Stimulated activated naive CD4-positive, alpha-beta T cell (primary cell): Measurements from ENCODE around the gene FCGR1A.
"Not testable (repeated sequence)": the region's sequence is repeated elsewhere in the genome, so short reads cannot be mapped to it uniquely, and the experiment has no call there.

Experiments used
- DNase-seq, 6 experiments: peaks; one replicate each; lab custom pipeline; 2025; lab: John Stamatoyannopoulos, UW

The FCGR1A gene

DNA sequence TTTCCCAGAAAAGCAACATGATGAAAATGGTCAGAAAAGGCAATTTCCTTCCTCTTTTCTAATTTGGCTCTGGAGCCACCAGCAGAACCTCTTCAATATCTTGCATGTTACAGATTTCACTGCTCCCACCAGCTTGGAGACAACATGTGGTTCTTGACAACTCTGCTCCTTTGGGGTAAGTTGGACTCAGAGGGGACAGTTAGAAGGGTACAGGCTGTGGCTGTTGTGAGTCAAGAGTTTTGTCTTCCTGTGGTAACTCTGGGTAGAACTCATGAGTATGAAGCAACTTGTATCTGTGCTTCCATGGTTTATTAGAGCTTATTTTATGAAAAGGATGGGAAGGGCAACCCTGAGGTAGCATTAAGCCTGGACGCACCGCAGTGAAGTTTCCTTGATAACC is at the start of gene FCGR1A:
FCGR1A (plus strand) TSS at position 95 of the 400 bp plus-strand sequence; CDS start at position 145, 50 bp downstream.
- DNase-seq = not testable (repeated sequence)

DNA sequence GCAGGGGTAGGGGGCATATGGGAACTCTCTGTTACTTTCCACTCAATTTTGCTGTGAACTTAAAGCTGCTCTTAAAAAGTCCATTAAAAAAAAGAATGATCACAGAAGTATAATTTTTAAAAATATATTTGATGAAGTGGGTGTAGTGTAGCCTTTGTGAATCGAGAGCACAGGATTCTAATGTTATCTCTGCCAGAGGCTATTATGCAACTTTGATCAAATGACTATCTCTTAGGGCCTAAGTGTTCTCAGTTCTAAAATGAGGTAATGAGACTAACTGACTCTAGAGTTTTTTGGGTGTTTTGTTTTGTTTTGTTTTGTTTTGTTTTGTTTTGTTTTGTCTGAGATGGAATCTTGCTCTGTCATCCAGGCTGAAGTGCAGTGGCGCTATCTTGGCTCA is 49.7 kb upstream of the FCGR1A start:
- not testable (repeated sequence) for DNase-seq

DNA sequence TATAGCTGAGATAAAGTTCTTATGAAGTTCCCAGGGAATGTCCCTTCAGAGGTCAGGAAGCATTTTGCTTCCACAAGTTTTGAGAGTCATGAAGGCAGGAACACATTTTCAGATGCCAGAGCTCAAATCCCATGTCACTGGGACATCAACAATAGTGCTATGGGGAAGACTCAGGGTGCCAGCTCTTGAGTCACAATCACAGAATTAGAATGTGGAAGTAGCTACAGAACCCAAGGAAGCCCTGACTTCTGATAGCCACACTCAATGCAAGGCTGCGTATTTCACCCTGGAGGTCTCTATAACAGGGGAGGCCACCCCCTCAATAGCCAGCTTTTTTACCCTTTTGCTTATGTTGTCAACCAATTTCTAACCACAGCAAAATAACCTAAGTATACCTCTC is 47.8 kb upstream of the FCGR1A start:
- DNase-seq = not testable (repeated sequence)

DNA sequence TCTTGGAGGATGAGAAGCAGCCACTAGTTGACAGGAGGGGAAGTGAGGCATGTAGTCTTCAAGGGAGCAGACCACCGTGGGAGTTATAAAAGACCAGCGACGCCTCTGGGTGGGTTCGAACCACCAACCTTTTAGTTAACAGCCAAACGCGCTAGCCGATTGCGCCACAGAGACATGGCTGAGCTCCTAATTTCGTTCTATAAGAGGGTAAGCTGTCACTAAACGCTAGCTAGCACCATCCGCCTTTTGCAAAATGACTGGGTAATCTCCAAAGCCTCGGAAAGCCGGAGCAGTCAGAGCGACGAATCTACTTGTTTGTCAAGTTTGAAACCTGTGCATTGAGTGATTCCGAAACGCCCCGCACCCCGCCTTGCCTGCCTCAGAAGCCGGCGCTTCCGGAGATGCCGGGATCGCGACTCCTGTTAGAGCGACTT is 42.3 kb upstream of the FCGR1A start:
- DNase-seq = peak in 4 of 6 experiments; percentile 3 to 23 (median 17)

DNA sequence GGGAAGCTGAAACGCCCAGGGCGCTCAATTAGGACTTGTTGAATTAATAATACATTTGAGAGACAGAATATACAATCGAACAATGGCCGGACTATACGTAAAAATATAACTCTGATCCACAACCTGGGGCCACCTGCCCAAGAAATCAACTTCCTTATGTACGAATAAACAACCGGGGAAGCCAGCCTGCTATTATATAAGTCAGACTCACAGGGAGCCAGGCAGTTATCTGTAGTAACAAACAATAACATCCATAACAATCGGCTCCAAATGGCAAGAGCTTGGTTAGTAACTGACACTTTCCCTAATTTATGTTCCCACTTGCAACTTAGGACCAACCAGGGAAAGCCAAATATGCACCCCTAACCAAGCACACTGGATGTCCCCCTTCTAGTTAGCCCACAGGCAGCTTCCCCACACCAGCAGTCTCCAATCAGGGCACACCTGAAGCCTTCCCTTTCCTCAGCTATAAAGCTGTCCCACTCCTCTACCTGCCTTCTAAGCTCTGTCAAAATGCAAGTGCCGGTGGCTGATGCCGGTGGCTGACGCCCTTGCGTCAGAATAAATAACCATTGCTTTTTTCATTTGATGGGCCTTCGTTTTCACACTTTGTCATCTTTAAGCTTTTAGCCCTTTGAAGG is 41.8 kb upstream of the FCGR1A start:
- not testable (repeated sequence) for DNase-seq

DNA sequence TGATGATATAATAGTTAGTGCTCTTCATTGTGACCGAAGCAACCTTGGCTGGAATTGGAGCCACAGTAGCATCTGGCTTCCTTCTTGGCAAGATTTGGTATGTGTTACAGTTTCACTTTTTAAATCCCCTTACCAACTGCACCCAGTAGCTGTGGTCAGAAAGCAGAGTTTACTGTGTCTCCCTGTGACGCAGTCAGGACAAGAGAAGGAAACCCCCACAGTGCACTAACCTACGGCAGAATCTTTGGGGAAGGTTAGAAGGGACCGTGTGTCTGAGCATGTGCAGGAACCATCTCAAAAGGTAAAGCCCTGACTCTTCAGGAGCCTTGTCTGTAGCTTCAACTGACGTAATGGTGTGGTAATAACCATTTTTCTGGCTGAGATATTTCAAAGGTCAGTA is 40.6 kb upstream of the FCGR1A start:
- DNase-seq = not testable (repeated sequence)

DNA sequence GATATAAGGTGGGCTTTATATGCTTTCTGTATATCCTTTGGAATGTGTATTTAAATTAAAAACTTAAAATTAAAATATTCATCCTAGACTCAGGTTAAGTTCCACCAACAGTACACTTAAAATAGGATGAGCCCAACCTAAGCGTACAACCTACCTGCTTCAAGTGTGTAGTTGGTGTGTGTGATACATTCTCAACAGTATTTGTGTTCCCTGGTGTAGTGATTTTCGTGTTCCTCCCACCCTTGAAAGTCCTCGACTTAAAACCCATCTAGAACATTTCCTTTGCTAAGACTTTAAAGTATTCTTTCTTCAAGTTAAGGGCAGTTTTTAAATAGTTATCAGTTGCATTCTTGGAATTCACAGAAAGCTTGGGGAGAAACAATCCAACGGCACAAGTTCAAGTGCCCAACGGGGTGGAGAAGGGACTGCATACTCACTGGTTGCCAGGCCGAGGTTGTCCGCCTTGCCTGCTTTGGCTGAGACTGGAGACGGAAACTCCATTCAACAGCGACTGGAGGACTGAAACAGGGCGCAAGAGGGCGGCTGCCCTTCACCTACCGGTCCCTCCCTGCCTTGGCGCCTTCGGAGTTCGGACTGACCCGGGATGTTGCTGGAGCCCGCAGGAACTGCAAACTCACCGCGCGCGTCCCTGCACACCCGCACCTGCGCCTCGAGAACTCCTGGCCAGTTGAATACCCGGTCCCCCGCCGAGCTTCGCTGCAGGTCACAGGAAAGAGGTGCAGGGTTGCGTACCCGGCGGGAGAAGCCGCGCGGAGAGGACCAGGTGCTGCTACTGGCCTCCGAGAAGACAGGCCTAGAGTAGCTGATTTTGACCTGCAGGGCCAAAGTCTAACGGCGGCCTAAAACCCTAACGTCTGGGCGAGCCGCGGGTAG is 35.8 kb upstream of the FCGR1A start:
- DNase-seq = peak in 2 of 6 experiments; percentile 8 to 11

DNA sequence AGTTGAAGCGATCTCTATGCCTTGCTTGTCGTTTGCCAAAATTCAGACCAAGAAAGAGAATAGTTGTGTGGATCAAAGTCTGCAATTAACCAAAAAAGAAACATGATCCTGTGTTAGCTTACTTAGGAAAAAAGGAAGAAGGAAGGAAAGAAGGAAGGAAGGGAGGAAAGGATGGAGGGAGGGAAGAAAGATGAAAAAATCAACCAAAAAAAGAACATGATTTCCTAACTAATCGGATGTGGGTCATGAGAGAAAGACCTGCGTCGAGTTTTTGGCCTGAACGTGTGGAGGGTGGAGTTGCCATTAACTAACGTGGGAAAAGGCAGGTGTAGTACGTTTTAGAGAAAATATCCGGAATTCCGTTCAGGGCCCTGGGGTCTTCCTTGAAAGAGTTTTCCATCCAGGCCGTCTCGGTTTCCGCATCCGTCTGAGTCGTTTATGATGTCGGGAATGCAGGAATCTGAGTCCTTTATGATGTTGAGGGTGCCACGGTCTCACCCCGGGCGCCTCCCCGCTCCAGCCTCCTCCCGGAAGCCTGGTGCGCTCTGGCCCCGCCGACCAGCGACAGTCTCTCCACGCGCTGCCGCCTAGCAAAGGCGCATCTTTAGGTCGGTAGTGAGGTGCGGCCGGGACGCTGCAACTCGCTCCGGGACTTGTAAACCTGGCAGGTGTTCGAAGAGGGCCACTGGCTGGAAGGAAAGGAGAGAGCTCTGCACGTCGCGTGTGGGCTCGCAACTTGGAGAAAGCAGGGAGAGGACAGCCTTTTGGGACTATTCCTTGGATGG is 34.9 kb upstream of the FCGR1A start:
- peak in 2 of 6 experiments; percentile 5 to 12 for DNase-seq

DNA sequence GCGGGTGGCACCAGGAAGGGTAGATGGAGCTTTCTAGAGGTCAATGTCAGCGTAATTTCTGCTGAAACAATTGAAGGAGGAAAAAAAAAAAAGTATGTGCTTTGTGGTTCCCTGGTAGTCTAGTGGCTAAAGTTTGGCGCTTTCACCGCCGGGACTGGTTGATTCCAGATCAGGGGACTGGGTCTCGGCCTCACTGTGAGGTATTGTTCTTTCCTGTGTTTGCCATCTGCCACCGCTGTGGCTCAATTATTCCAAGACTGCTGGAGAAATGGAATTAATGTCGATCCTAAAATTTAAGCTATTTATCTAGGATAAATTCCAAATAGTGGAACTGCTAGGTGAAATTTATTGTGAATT is 34.4 kb upstream of the FCGR1A start:
- DNase-seq = peak in 1 of 6 experiments; percentile 12

DNA sequence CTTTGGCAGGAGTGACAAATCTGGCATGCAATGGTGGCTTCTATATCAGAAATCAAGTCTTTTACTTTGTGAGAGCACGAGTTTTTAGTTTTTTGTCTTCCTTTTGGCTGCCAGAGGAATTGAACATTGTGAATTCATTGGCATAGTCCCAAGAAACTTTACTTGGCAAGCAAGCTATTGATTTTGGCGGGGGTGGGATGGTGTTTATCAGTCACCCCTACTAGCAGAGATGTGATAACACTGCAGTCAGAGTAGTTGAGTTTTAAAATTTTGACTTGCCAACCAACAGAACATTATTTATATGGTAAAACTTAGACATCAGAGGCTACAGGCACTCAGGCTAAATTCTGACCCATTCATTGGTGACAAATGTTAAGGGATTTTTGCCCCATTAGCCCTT is 31.9 kb upstream of the FCGR1A start:
- DNase-seq = not testable (repeated sequence)

DNA sequence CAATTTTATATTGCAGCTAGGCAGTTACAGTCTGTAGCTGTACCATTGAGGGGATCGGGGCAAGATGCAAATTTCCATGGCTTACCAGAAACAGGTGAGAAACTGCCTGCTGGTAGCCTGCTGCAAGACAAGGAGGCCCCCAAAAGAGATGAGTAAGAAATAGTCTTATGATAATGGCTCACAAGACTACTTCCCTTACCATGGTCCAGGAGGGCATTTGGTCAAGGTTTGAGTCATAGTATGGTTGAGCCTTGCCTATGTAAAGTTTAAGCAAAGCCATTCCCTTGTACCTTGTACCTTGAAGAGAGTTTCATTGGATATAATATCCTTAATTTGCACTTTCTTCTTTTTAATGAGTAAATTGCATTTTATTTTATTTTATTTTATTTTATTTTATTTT is 30.3 kb upstream of the FCGR1A start:
- not testable (repeated sequence) for DNase-seq

DNA sequence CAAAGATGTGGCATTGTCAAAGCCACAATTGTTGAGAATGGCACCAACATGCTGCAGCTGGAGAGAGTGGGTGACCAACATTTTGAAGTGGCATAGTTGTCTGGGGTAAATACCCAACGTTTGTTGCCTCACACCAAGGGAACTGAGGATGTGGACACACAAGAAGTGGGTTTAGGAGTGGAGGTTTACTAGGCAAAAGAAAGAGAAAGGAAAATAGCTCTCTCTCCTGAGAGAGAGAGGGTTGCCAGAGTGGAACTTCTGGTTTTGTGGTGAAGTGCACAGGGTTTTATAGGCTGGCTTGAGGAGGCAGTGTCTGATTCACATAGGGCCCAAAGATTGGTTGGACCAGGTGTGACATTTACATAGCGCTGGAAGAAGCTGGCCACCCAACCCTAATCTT is 29.0 kb upstream of the FCGR1A start:
- DNase-seq = not testable (repeated sequence)

DNA sequence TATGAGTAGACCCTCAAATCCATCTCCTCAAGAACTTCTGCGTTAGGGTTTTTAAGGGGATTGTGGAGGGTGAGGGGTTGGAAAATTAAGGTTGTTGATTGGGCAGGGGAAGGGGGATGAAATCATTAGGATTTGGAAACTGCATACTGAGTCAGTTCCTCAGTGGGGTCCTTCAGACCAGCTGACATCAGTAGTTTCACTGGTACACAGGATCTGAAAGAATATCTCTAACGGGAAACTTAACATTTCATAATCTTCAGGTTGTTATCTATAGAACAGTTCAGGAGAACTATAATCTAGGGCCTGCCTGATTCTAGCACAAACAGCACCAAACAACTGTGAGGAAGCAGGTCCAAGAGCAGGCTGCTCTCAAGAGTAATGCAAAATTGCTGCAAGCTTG is 27.2 kb upstream of the FCGR1A start:
- not testable (repeated sequence) for DNase-seq

DNA sequence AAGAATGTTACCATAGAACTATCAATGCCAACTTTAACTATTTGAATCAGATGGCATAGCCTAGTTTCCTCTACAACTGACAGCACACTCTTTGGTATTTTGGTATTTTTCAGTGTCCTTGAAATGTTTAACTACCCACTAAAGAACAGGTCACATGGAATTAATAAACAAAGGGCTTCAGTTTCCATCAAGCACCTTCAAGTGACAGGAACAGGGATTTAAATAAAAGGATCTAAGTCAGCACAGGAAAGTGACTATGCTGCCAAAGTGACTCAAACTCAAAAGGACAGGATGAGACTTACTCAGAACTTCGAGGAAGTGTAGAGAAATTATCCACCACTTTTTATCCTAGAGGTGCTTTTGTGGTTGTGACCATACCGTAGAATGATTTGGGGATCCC is 20.2 kb upstream of the FCGR1A start:
- DNase-seq = not testable (repeated sequence)

DNA sequence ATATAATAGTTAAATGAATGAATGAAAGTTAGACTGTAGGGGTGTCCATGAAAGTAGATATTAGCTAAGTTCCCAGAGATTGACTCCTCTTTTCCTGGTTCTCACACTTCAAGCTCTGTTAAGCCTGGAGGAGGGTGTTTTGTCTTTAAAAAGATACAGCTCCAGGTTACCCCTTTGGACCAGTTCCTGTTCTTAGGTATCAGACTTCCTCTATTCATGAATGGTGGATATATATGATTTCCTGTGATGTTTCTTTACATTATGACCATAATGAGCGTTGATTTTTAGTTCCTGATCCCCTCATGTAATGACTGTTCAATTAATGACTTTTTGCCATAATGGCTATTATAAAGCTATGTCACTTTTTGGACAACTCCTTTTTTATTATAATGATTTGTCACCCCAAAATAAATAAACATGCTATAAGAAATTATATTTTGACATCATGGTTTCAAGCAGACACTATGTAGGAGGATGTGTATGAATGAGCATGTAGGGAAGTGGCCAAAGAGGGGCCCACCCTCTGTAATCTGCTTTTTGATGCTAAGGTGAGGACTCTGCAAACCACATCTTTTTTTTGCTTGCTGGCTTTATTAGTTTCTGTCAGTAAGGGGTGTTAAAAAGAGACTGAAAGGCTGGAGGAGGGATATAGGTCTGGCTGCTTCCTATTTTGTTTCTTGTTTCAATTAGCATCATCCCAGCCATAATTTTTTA is 18.2 kb upstream of the FCGR1A start:
- not testable (repeated sequence) for DNase-seq

DNA sequence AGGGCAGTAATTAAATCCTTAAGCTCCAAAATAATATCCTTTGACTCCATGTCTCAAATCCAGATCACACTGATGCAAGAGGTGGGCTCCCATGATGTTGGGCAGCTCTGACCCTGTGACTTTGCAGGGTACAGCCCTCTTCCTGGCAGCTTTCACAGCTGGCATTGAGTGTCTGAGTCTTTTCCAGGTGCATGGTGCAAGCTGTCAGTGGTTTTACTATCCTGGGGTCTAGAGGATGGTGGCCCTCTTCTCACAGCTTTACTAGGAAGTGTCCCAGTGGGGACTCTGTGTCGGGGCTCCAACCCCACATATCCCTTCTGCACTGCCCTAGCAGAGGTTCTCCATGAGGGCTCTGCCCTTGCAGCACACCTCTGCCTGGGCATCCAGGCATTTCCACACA is 16.3 kb upstream of the FCGR1A start:
- DNase-seq = not testable (repeated sequence)

DNA sequence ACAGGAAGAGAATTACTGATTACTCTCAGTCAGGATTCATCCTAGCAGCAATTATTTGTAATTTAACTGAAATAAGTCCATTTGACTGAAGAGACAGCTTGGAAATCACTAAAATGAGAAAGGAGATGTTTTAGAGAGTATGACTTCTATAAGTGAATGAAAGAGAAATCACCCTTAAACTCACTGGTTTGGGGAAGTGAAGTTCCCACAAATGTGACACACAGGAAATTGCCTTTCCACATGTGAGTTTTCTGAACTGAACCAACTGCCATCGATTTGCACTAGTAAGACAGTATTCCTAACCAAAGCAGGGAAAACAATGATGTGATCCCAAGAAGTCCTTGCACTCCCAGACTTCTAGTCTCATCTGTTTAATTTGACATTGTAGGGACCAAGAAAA is 13.3 kb upstream of the FCGR1A start:
- not testable (repeated sequence) for DNase-seq

DNA sequence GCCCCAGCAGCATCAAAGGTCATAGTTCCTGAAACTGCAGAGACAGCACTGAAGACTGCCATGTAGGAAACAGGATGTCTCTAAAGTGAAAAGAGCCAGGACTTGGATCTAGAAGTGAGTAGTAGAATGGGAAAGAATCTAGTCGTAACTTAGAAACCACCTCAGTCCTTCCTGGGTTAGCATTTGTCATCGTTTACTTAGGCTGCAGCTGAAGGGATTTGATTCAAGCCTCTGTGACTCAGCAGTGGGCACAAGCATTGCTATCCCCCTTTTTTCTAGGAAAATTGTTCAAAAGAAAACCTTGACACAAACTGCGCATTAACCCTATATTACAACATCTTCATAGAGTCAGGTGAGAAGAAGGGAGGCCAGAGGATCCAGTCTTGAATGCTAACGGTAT is 11.8 kb upstream of the FCGR1A start:
- DNase-seq = not testable (repeated sequence)

DNA sequence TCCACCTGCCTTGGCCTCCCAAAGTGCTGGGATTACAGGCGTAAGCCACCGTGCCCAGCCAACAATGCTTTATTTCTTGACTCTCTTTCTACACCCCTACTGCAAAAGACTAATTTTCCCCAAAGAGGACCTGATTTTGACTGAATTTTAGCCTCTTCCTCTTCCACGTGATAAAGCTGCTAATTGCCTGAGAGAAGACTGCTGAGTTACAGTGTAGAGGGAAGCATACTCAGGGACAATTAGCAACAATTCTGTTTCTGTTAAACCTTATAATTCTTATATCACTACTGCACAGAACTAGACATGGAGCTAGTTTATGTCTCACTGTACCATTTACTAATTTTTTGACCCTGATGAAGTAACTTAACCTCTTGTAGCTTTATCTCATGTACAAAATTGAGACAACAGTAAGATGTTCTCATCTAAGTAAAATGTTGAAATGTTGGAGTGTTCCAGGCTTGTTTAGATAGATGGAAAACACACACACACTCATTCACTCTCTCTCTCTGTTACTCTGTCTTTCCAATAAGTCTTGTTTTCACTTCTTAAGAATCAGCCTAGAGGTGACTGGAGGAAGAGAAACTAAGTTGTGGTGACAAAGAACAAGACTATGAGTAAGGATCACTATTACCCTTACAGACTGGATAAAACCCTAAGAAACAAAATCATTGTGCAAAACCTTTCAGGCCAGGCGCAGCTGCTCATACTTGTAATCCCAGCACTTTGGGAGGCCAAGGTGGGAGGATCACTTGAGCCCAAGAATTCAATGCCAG is 10.7 kb upstream of the FCGR1A start:
- DNase-seq = not testable (repeated sequence)

DNA sequence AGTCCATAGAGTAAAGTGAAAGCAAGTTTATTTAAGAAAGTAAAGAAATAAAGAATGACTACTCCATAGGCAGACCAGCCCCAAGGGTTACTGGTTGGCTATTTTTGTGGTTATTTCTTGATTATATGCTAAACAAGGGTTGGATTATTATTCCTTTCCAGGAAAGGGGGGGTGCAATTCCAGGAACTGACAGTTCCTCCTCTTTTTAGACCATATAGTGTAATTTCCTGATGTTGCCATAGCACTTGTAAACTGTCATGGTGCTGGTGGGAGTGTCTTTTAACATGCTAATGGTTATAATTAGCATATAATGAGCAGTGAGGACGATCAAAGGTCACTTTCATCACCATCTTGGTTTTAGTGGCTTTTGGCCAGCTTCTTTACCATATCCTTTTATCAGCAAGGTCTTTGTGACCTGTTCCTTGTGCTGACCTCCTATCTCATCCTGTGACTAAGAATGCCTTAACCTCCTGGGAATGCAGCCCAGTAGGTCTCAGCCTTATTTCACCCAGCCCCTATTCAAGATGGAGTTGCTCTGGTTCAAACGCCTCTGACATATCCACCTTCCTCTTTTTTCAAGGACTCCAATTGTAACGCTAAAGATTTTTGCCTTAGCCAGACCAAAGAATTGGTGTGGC is 6.9 kb upstream of the FCGR1A start:
- not testable (repeated sequence) for DNase-seq
